ENCODE data around the gene WASHC4.

- TF ChIP-seq CTCF (IDR thresholded peaks at IDR 0.05) (no peak), POLR2A (IDR thresholded peaks at IDR 0.05) (peak in 1 of 2 donors; percentile 66)
Observed at GRCh38 chr12:105107494-105108371, at the start of gene WASHC4.
